GM23338 (cell line): ENCODE data around the gene KCNAB2. TPM values are rescaled to one million over a fixed set of nuclear protein-coding genes. Genes with fewer than 3 reads are reported as not detected.

Source experiments
- ATAC-seq: fragments of 200-7000 bp; cut with Tn5 transposase; 3 replicates; pipeline ENCODE4 v1.9.1; 2020
- DNase-seq: peaks from one replicate; pipeline ENCODE4 v3.0.0-alpha.2; 2015; ENCODE audit warnings: low spot score
- H2AFZ ChIP-seq: fragments of 200-600 bp; sonication (generic); 2 replicates; pipeline ENCODE4 v1.8.0; 2016; ENCODE audit warnings: antibody characterized with exemption, mild to moderate bottlenecking, moderate library complexity
- H3F3A ChIP-seq: fragments of 200-600 bp; sonication (generic); replicated peaks from 2 replicates; pipeline ENCODE4 v1.8.0; 2017; ENCODE audit warnings: antibody characterized with exemption, mixed run types, low read depth
- H3K27ac ChIP-seq: fragments of 200-600 bp; sonication (generic); 2 replicates; pipeline ENCODE4 v1.6.1; 2016; ENCODE audit warnings: low read depth
- H3K27me3 ChIP-seq: fragments of 200-600 bp; sonication (generic); 2 replicates; pipeline ENCODE4 v1.8.0; 2016; ENCODE audit warnings: mild to moderate bottlenecking, mixed run types, moderate library complexity; ENCODE audit not compliant: insufficient read depth
- H3K36me3 ChIP-seq: fragments of 200-600 bp; sonication (generic); 2 replicates; pipeline ENCODE4 v1.8.0; 2016; ENCODE audit warnings: mild to moderate bottlenecking; ENCODE audit not compliant: insufficient read depth
- H3K4me1 ChIP-seq: fragments of 200-600 bp; sonication (generic); 2 replicates; pipeline ENCODE4 v1.8.0; 2016; ENCODE audit warnings: mild to moderate bottlenecking, moderate library complexity; ENCODE audit not compliant: insufficient read depth
- H3K4me2 ChIP-seq: fragments of 200-600 bp; sonication (generic); 2 replicates; pipeline ENCODE4 v1.7.1; 2017; ENCODE audit warnings: mixed run types
- H3K4me3 ChIP-seq: fragments of 200-600 bp; sonication (generic); 2 replicates; pipeline ENCODE4 v1.6.1; 2016; ENCODE audit warnings: mixed run types
- H3K79me2 ChIP-seq: fragments of 200-600 bp; sonication (generic); replicated peaks from 2 replicates; pipeline ENCODE4 v1.8.0; 2017; ENCODE audit warnings: mild to moderate bottlenecking; ENCODE audit not compliant: insufficient read depth
- H3K9me2 ChIP-seq: fragments of 200-600 bp; sonication (generic); 2 replicates; pipeline ENCODE4 v1.8.0; 2017; ENCODE audit not compliant: insufficient read depth
- H4K20me1 ChIP-seq: fragments of 200-600 bp; sonication (generic); replicated peaks from 2 replicates; pipeline ENCODE4 v1.8.0; 2017; ENCODE audit warnings: mild to moderate bottlenecking; ENCODE audit not compliant: insufficient read depth
- H3K27ac Mint-ChIP-seq: 2 replicates; pipeline ENCODE4 v1.8.0; 2020; ENCODE audit warnings: inconsistent platforms, mild to moderate bottlenecking, moderate library complexity, mixed read lengths
- H3K27me3 Mint-ChIP-seq: 3 replicates; pipeline ENCODE4 v1.8.0; 2022; ENCODE audit warnings: low read depth, mild to moderate bottlenecking, moderate library complexity, mixed read lengths, inconsistent platforms; ENCODE audit not compliant: insufficient read depth, poor library complexity
- H3K36me3 Mint-ChIP-seq: 3 replicates; pipeline ENCODE4 v1.8.0; 2021; ENCODE audit warnings: low read depth, mild to moderate bottlenecking, inconsistent platforms, moderate library complexity, mixed read lengths
- H3K4me1 Mint-ChIP-seq: 3 replicates; pipeline ENCODE4 v1.8.0; 2020; ENCODE audit warnings: mild to moderate bottlenecking, inconsistent platforms, mixed read lengths
- H3K4me3 Mint-ChIP-seq: 3 replicates; pipeline ENCODE4 v1.8.0; 2021; ENCODE audit warnings: moderate library complexity, mild to moderate bottlenecking, inconsistent platforms, mixed read lengths
- H3K9me3 Mint-ChIP-seq: 3 replicates; pipeline ENCODE4 v1.8.0; 2020; ENCODE audit warnings: moderate library complexity, mild to moderate bottlenecking, inconsistent platforms, mixed read lengths
- CREB1 ChIP-seq: fragments of 250-450 bp; sonication (Bioruptor Pico); IDR thresholded peaks from 2 replicates; pipeline ENCODE4 v1.5.0; 2020; ENCODE audit warnings: low read depth, mild to moderate bottlenecking, moderate library complexity
- CTCF ChIP-seq, 2 experiments: fragments of 200-600 bp in 1 of 2; sonication (generic) in 1 of 2; conservative IDR thresholded peaks; 2 replicates each; pipeline versions ENCODE4 v1.5.1 to v1.6.1; 2016 to 2017; ENCODE audit warnings: antibody characterized with exemption in 2 of 2, low read depth in 2 of 2, mild to moderate bottlenecking in 2 of 2, moderate library complexity in 1 of 2
- ETS1 ChIP-seq: IDR thresholded peaks from 2 replicates; pipeline ENCODE4 v1.6.1; 2016; ENCODE audit warnings: antibody characterized with exemption
- EZH2phosphoT487 ChIP-seq: fragments of 200-600 bp; sonication (generic); IDR thresholded peaks from one replicate; pipeline ENCODE4 v1.8.1; 2018; ENCODE audit warnings: antibody characterized with exemption; ENCODE audit not compliant: unreplicated experiment
- JUNB ChIP-seq: IDR thresholded peaks from one replicate; pipeline ENCODE4 v1.6.1; 2016; ENCODE audit warnings: antibody characterized with exemption; ENCODE audit not compliant: unreplicated experiment
- POLR2AphosphoS5 ChIP-seq: IDR thresholded peaks from 2 replicates; pipeline ENCODE4 v1.6.1; 2016; ENCODE audit warnings: antibody characterized with exemption, low read depth
- STAT1 ChIP-seq: IDR thresholded peaks from one replicate; pipeline ENCODE4 v1.6.1; 2016; ENCODE audit warnings: antibody characterized with exemption; ENCODE audit not compliant: unreplicated experiment
- ZNF114 ChIP-seq: fragments of 250-450 bp; sonication (Bioruptor Pico); IDR thresholded peaks from 2 replicates; pipeline ENCODE4 v1.5.0; 2020; ENCODE audit warnings: mild to moderate bottlenecking, moderate library complexity
- ZNF331 ChIP-seq: fragments of 250-450 bp; sonication (Bioruptor Pico); IDR thresholded peaks from 2 replicates; pipeline ENCODE4 v1.5.0; 2020; ENCODE audit warnings: low read depth, mild to moderate bottlenecking, moderate library complexity
- polyA plus RNA-seq: library from polyadenylated mRNA; unstranded; fragments of >200 nt; fragmentation: Nextera tagmentation; extraction: Ambion mirVana; gene quantifications from 2 replicates; pipeline ENCODE4 v1.2.1, GENCODE V29; 2016
- total RNA-seq: library from RNA; depleted of rRNA; stranded (reverse); fragments of >200 nt; shearing (Covaris generic); gene quantifications from 2 replicates; pipeline ENCODE4 v1.2.3, GENCODE V29; 2014
- TF ChIP-seq, protein P1 (sequence below): IDR thresholded peaks from one replicate; pipeline ENCODE4 v1.6.1; 2018; ENCODE audit warnings: antibody characterized with exemption; ENCODE audit not compliant: unreplicated experiment

The KCNAB2 gene
- total and polyA plus RNA-seq, 2 experiments from 2014 or later, result 3.0 to 3.7 TPM

DNA sequence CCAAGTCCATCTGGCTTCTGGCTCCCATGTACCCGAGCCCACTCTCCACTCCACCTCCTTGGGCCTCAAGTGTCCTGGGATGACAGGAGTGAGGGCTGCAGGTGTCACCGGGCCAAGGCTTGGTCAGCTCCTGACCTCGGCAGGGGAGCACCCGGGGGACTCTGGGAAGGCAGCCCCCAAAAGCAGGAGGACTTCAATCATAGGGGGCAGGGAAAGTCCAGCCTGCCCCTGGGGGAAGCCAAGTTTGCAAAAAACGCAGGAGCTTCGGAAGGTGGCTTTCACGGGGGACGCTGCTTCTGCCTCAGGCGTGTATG is 56.8 kb downstream of the KCNAB2 start:
- ATAC-seq (no peak), DNase-seq (no peak)
- no peak for TF ChIP-seq CREB1
- Histone ChIP-seq H3K27me3 (no peaks in the 10 kb centered on the region), H3K4me3 (no peak overlapping the region), H3K27ac (no peak overlapping the region), H3K4me2 (no peak overlapping the region), H3K4me1 (no peaks in the 10 kb centered on the region), H3K79me2 (no peaks in the 10 kb centered on the region), H2AFZ (no peak overlapping the region), H3K9me2 (no peaks in the 10 kb centered on the region), H4K20me1 (no peaks in the 10 kb centered on the region), H3F3A (no peaks in the 10 kb centered on the region), H3K36me3 (no peaks in the 10 kb centered on the region)
- H3K27me3 Mint-ChIP-seq, result peaks cover 2% of the 10 kb centered on the region
- H3K4me3 Mint-ChIP-seq, result no peak overlapping the region
- H3K36me3 Mint-ChIP-seq, result no peaks in the 10 kb centered on the region; the same call in 2 of the 3 replicates
- H3K27ac Mint-ChIP-seq, result no peak overlapping the region
- H3K4me1 Mint-ChIP-seq, result peaks cover 2% of the 10 kb centered on the region; the same call in 1 of the 3 replicates
- no peaks in the 10 kb centered on the region for H3K9me3 Mint-ChIP-seq

DNA sequence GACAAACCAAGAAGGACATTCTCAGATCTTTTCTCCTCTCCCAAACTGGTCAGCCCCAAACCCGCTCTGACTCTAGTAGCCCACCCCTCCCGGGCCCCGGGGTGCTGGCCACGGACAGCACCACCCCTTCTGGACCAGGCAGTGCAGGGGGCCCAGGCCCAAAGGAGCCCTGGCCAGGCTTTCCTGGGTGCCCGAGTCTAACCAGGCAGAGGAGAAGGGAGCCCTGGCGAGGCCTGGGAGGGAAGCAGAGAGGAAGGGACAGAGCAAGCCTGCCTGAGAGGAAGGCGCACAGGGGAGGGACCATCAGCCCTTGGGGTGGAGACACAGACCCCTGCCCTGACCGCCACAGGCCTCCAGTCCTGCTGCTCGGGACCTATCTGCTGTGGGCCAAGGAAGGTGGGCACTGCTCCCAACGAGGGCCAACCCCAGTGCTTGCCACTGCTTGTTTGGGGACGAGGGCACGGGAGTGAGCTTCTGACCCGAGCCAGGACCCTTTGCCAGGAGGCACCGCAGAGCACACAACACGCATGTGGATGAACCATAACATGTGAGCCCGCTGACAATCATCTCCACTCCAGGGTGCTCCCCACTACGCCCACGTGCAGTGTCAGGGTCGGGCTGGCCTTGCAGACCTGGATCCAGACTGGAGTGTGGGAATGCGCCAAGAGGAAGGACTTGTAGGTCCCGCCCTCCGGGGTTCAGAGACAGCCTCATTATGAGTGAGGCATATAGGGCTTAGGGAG is 57.6 kb downstream of the KCNAB2 start:
- no peaks in the 10 kb centered on the region for H4K20me1 ChIP-seq
- no peak for DNase-seq
- ATAC-seq, result no peak
- no peak for TF ChIP-seq JUNB
- TF ChIP-seq, protein P1, sequence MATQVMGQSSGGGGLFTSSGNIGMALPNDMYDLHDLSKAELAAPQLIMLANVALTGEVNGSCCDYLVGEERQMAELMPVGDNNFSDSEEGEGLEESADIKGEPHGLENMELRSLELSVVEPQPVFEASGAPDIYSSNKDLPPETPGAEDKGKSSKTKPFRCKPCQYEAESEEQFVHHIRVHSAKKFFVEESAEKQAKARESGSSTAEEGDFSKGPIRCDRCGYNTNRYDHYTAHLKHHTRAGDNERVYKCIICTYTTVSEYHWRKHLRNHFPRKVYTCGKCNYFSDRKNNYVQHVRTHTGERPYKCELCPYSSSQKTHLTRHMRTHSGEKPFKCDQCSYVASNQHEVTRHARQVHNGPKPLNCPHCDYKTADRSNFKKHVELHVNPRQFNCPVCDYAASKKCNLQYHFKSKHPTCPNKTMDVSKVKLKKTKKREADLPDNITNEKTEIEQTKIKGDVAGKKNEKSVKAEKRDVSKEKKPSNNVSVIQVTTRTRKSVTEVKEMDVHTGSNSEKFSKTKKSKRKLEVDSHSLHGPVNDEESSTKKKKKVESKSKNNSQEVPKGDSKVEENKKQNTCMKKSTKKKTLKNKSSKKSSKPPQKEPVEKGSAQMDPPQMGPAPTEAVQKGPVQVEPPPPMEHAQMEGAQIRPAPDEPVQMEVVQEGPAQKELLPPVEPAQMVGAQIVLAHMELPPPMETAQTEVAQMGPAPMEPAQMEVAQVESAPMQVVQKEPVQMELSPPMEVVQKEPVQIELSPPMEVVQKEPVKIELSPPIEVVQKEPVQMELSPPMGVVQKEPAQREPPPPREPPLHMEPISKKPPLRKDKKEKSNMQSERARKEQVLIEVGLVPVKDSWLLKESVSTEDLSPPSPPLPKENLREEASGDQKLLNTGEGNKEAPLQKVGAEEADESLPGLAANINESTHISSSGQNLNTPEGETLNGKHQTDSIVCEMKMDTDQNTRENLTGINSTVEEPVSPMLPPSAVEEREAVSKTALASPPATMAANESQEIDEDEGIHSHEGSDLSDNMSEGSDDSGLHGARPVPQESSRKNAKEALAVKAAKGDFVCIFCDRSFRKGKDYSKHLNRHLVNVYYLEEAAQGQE, result no peak
- no peak for TF ChIP-seq CREB1
- TF ChIP-seq ETS1, result no peak
- no peak for TF ChIP-seq CTCF (conservative IDR thresholded peaks at IDR 0.05; ENCODE audit: low read depth in 2 of 2)
- TF ChIP-seq ZNF114, result no peak
- no peak for TF ChIP-seq POLR2AphosphoS5
- TF ChIP-seq STAT1, result no peak
- TF ChIP-seq ZNF331 (CRISPR knock-in tag), result no peak
- TF ChIP-seq EZH2phosphoT487, result no peak

More for the DNA sequence above, 57.6 kb downstream of the KCNAB2 start:
- Mint-ChIP-seq H3K27ac (no peak overlapping the region), H3K4me1 (peaks cover 2% of the 10 kb centered on the region; the same call in 1 of the 3 replicates), H3K9me3 (no peaks in the 10 kb centered on the region), H3K4me3 (no peak overlapping the region), H3K27me3 (peaks cover 7% of the 10 kb centered on the region), H3K36me3 (no peaks in the 10 kb centered on the region; the same call in 2 of the 3 replicates)
- Histone ChIP-seq H3K27ac (no peak overlapping the region), H3K4me2 (no peak overlapping the region), H3K4me3 (no peak overlapping the region), H3F3A (no peaks in the 10 kb centered on the region), H3K79me2 (no peaks in the 10 kb centered on the region), H3K27me3 (no peaks in the 10 kb centered on the region), H3K36me3 (no peaks in the 10 kb centered on the region), H3K9me2 (no peaks in the 10 kb centered on the region), H2AFZ (no peak overlapping the region), H3K4me1 (no peaks in the 10 kb centered on the region)
